ENCODE data around the gene ZNF516.

- no peak for TF ChIP-seq EZH2 (IDR thresholded peaks at IDR 0.05; ENCODE audit: borderline replicate concordance, low read depth, low read length, severe bottlenecking)
- TF ChIP-seq, protein P1, sequence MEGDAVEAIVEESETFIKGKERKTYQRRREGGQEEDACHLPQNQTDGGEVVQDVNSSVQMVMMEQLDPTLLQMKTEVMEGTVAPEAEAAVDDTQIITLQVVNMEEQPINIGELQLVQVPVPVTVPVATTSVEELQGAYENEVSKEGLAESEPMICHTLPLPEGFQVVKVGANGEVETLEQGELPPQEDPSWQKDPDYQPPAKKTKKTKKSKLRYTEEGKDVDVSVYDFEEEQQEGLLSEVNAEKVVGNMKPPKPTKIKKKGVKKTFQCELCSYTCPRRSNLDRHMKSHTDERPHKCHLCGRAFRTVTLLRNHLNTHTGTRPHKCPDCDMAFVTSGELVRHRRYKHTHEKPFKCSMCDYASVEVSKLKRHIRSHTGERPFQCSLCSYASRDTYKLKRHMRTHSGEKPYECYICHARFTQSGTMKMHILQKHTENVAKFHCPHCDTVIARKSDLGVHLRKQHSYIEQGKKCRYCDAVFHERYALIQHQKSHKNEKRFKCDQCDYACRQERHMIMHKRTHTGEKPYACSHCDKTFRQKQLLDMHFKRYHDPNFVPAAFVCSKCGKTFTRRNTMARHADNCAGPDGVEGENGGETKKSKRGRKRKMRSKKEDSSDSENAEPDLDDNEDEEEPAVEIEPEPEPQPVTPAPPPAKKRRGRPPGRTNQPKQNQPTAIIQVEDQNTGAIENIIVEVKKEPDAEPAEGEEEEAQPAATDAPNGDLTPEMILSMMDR (IDR thresholded peaks at IDR 0.05; ENCODE audit: borderline replicate concordance, extremely low read depth, low read length, poor library complexity, severe bottlenecking), result no peak
Observed at GRCh38 chr18:76362676-76363075, 132.4 kb downstream of the ZNF516 start.
